GM19043 (cell line): ENCODE measurements around the gene DHRS7C.

Experiments
- ATAC-seq: cut with Tn5 transposase; IDR thresholded peaks from one replicate; pipeline ENCODE4 v1.9.1; 2021; ENCODE audit warnings: low read depth; ENCODE audit not compliant: unreplicated experiment

Gene DHRS7C

GRCh38 chr17:9790889-9791876 lies at the start of gene DHRS7C:
Gene DHRS7C, minus strand, starts transcription at chr17:9791592. Its CDS starts 308 bp downstream, at chr17:9791284.
- no peak for ATAC-seq

- no peak for ATAC-seq
Observed at GRCh38 chr17:9839433-9839832, 48.0 kb upstream of the DHRS7C start.

GRCh38 chr17:9837551-9838471 lies 46.4 kb upstream of the DHRS7C start:
- ATAC-seq = no peak

- ATAC-seq = no peak
Observed at GRCh38 chr17:9833922-9834321, 42.5 kb upstream of the DHRS7C start.

- ATAC-seq = no peak
Observed at GRCh38 chr17:9830711-9831110, 39.3 kb upstream of the DHRS7C start.

- no peak for ATAC-seq
Observed at GRCh38 chr17:9829343-9829742, 38.0 kb upstream of the DHRS7C start.

GRCh38 chr17:9828296-9829295 lies 37.2 kb upstream of the DHRS7C start:
- no peak for ATAC-seq

- no peak for ATAC-seq
Observed at GRCh38 chr17:9825641-9826150, 34.3 kb upstream of the DHRS7C start, which contains the start of gene GLP2R. Gene GLP2R, plus strand, starts transcription at chr17:9825924. Its CDS starts 140 bp downstream, at chr17:9826064.

GRCh38 chr17:9824797-9825338 lies 33.5 kb upstream of the DHRS7C start:
- no peak for ATAC-seq

- no peak for ATAC-seq
Observed at GRCh38 chr17:9824094-9824493, 32.7 kb upstream of the DHRS7C start.

- ATAC-seq = no peak
Observed at GRCh38 chr17:9821921-9822320, 30.5 kb upstream of the DHRS7C start, which contains the start of gene GSG1L2. Gene GSG1L2, minus strand, starts transcription at chr17:9822079. Its CDS starts 8 bp downstream, at chr17:9822071.

GRCh38 chr17:9820448-9820847 lies 29.1 kb upstream of the DHRS7C start:
- ATAC-seq = no peak

- ATAC-seq = no peak
Observed at GRCh38 chr17:9818760-9819159, 27.4 kb upstream of the DHRS7C start.

GRCh38 chr17:9817086-9817485 lies 25.7 kb upstream of the DHRS7C start:
- ATAC-seq = no peak

- ATAC-seq = no peak
Observed at GRCh38 chr17:9816472-9816871, 25.1 kb upstream of the DHRS7C start.

- no peak for ATAC-seq
Observed at GRCh38 chr17:9814337-9814945, 23.0 kb upstream of the DHRS7C start.

GRCh38 chr17:9813166-9813565 lies 21.8 kb upstream of the DHRS7C start:
- ATAC-seq = no peak

GRCh38 chr17:9811537-9811936 lies 20.1 kb upstream of the DHRS7C start:
- ATAC-seq = no peak

GRCh38 chr17:9811086-9811485 lies 19.7 kb upstream of the DHRS7C start:
- no peak for ATAC-seq
